HG03575 (cell line): Measurements from ENCODE around the gene KIF9.
"Not testable (repeated sequence)": the region's sequence is repeated elsewhere in the genome, so short reads cannot be mapped to it uniquely, and the experiment has no call there.

Experiments used
- ATAC-seq: cut with Tn5 transposase; IDR thresholded peaks from one replicate; pipeline ENCODE4 v1.9.1; 2021; ENCODE audit not compliant: unreplicated experiment, insufficient number of reproducible peaks, low FRiP score; ENCODE audit errors: extremely low read depth

The KIF9 gene, protein sequence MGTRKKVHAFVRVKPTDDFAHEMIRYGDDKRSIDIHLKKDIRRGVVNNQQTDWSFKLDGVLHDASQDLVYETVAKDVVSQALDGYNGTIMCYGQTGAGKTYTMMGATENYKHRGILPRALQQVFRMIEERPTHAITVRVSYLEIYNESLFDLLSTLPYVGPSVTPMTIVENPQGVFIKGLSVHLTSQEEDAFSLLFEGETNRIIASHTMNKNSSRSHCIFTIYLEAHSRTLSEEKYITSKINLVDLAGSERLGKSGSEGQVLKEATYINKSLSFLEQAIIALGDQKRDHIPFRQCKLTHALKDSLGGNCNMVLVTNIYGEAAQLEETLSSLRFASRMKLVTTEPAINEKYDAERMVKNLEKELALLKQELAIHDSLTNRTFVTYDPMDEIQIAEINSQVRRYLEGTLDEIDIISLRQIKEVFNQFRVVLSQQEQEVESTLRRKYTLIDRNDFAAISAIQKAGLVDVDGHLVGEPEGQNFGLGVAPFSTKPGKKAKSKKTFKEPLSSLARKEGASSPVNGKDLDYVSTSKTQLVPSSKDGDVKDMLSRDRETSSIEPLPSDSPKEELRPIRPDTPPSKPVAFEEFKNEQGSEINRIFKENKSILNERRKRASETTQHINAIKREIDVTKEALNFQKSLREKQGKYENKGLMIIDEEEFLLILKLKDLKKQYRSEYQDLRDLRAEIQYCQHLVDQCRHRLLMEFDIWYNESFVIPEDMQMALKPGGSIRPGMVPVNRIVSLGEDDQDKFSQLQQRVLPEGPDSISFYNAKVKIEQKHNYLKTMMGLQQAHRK

GRCh38 chr3:47282424-47283192 is at the start of gene KIF9, which contains the start of gene KLHL18:
TSS of gene KIF9 (minus strand) at chr3:47282799. CDS start at chr3:47277374, 5,425 bp downstream.
TSS of gene KLHL18 (plus strand) at chr3:47282944. CDS start at chr3:47282966, 22 bp downstream.
- no peak for ATAC-seq

DNA sequence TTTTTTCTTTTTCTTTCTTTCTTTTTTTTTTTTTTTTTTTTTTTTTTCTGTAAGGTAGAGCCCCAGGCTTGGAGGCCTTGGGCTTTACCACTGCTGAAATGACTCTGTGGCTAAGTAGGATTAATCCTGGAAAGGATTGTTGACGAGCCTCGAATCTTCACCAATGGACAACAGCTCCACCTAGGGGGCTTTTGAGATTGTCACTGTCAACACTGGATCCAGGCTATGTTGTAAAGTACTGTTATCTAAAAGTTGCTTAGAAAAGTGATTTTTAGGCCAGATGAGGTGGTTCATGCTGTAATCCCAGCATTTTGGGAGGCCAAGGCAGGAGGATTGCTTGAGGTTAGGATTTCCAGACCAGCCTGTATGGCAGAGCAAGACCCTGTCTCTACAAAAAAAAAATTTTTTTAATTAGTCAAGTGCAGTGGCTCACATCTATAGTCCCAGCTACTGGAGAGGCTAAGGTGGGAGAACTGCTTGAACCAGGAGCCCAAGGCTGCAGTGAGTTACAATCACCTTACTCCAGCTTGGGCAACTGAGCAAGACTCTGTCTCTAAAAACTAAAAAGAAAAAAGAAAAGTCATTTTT is 41.8 kb upstream of the KIF9 start:
- no peak for ATAC-seq

DNA sequence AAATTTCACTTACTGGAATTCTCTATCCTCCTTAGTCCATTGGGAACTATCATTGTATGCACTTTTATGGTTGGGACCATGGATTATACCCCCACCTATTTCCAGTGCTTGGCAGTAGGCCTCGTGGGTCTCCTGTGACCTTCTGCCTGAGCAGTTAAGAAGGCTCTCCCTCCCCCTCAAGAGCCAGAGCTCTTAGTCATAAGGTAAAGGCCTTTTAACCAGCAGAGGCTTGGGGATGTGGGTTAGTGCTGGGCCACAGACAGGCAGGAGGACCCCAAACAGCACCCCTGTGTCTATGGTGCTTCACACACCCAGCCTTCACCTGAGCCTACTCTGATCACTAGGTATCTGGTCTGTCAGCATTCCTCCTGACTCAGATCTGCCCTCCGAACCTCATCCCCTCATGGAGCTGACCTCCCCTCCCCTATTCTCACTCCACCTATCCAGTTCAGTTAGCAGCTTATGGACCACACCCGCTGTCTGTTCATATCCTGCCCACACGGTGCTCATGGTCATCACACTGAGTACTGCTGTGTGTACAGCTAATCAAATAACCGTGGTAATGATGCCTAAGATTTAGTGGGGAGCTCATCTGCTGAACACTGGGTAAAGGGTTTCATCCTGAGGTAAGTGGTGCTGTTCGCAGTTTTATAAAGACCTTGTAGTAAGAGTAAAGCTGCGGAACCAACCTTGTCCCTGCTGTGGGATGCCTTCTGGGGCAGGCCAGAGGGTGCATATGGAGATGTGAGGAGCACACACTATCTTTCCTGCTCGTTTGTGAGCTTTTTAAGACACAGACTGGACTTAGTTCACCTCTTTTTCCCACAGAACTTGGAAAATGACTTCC is 41.1 kb upstream of the KIF9 start:
- no peak for ATAC-seq

DNA sequence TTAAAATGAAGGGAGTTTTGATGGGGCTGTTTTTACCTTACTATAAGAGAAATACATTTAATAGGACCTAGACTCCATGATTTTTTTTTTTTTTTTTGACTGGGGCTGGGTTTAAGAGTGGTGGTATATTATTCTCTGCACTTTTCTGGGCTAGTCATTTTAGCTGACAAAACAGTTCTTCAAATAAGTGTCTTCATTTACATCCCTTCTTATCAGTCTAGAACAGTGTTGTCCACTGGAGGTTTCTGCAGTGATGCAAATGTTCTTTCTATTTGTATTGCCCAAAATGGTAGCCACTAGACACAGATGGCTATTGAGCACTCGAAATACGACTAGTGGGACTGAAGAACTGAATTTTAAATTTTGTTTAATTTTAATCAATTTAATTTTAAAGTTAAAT is 37.4 kb upstream of the KIF9 start:
- no peak for ATAC-seq

DNA sequence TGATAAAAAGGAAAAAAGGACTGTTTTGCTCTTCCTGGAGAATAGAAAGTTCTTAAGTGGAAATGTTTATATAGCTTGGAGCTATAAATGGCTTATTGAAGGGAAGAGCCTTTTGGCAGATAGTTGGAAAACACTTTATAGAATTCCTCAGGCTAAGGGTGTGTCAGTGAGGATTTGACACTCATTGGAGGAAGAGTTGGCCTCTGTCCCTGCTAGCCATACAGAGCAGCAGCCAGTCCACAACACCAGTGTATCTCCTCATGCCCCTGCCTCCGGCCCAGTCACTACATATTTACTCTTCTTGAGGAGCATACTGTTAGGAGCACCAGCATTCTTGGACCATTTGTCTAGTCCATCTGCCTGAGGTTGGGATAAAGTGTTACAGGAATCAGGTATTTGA is 36.3 kb upstream of the KIF9 start:
- no peak for ATAC-seq

GRCh38 chr3:47316151-47316550 is 33.6 kb upstream of the KIF9 start:
- not testable (repeated sequence) for ATAC-seq

GRCh38 chr3:47315069-47315647 is 32.6 kb upstream of the KIF9 start:
- ATAC-seq: no peak

DNA sequence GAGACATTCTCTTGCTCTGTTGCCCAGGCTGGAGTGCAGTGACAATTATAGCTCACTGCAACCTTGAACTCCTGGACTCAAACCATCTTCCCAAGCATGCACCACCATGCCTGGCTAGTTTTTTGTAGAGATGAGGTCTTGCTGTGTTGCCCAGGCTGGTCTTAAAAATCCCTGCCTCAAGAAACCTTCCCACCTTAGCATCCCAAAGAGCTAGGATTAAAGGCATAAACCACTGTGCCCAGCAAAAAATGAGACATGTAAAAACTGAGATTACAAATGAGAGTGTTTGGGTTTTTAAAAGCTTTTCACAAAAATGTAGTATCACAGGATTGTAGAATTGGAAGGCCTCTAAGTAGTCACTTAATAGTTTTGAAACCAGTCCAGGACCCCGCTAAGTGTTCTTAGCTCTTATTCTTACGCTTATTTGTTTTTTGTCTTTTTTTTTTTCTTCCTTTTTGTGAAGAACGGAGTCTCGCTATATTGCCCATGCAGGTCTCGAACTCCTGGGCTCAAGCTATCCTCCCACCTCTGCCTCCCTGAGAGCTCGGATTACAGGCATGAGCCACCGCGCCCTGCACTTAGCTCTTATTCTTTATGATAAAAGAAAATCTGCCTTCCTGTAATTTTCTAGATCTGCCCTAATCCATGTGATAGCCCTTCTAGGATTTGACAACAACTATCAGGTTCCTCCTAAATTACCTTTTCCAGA is 31.6 kb upstream of the KIF9 start:
- ATAC-seq: no peak

DNA sequence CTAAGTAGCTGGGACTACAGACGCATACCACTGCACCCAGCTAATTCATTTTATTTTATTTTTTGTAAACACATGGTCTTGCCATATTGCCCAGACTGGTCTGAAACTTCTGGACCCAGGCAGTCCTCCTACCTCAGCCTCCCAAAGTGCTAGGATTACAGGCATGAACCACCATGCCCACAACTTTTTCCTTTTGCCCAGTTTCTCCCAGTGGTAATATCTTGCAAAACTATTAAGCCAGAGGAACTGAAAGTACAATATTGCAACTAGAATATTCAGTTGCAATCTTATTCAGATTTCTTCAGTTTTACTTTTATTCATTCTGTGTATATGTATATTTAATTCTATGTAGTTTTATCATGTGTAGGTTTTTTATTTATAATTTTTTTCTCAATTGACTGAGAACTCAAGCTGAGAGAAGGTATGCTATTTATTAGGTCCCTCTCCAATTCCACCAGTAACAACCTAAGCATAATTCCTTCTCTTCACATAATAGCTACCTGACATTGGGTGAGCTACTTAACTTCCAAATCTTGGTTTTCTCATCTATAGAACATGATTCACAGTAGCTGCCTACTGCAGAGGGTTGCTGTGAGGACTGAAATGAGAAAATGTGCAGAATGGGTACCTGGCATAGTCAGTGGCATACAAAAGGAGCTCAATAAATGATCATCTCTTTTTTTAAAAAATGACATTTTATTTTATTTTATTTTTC is 30.9 kb upstream of the KIF9 start:
- no peak for ATAC-seq

GRCh38 chr3:47310391-47310790 is 27.8 kb upstream of the KIF9 start:
- no peak for ATAC-seq

DNA sequence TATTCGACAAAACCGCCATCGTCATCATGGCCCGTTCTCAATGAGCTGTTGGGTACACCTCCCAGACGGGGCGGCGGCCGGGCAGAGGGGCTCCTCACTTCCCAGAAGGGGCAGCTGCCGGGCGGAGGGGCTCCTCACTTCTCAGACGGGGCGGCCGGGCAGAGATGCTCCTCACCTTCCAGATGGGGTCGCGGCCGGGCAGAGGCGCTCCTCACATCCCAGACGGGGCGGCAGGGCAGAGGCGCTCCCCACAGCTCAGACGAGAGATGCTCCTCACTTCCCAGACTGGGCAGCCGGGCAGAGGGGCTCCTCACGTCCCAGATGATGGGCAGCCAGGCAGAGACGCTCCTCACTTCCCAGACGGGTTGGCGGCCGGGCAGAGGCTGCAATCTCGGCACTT is 26.6 kb upstream of the KIF9 start:
- not testable (repeated sequence) for ATAC-seq

DNA sequence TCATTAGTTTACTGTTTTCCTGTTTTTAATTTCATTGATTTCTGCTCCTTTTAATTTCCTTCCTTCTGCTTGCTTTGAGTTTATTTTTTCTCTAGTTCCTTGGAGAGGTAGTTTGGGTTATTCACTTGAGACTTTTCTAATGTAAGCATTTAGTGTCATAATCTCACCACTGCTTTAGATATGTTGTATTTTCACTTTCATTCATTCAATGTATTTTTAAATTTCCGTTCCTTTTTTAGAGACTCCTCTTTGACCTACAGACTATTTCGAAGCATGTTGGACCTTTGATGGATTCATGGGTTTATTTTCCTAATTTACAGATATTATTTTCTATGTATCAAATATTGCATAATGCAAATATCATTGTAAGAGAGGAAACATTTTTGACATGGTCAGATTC is 23.4 kb upstream of the KIF9 start:
- no peak for ATAC-seq

DNA sequence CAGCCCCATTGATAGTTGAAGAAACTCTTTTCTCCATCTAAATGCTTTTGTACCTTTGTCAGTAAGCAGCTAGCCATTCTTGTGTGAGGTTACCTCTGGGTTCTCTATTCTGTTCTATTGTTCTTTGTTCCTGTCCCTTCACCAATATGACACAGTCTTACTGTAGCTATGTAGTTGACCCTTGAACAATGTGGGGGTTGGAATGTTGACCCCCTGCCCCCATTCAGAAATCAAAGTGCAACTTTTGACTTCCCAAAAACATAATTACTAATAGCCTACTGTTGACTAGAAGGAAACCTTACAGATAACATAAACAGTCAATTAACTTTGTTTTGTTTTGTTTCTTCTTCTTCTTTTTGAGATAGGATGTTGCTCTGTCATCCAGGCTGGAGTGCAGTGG is 18.9 kb upstream of the KIF9 start:
- no peak for ATAC-seq

GRCh38 chr3:47299381-47300318 is 17.1 kb upstream of the KIF9 start:
- no peak for ATAC-seq

GRCh38 chr3:47298439-47298838 is 15.8 kb upstream of the KIF9 start:
- no peak for ATAC-seq
